ENCODE results near the gene COMP.

The COMP gene

GRCh38 chr19:18772620-18773587 is 18.2 kb downstream of the COMP start:
- Histone ChIP-seq H4K20me1 (peaks cover 61% of the 10 kb centered on the region), H3K4me3 (no peak overlapping the region), H3K4me2 (no peak overlapping the region), H3K27me3 (peaks cover 22% of the 10 kb centered on the region), H3K4me1 (peaks cover 29% of the 10 kb centered on the region), H3K36me3 (peaks cover 17% of the 10 kb centered on the region; the same call in 1 of the 2 replicates), H3K9me3 (no peaks in the 10 kb centered on the region), H3K9ac (no peak overlapping the region), H3K27ac (no peak overlapping the region)
- TF ChIP-seq Cebpa-rat (IDR thresholded peaks at IDR 0.05), result no peak

- Histone ChIP-seq H3K4me2 (peak overlapping the region; percentile 47), H3K27ac (no peak overlapping the region), H4K20me1 (peaks cover 52% of the 10 kb centered on the region), H3K4me3 (no peak overlapping the region), H3K27me3 (peaks cover 9% of the 10 kb centered on the region), H3K9me3 (no peaks in the 10 kb centered on the region), H3K36me3 (peaks cover 17% of the 10 kb centered on the region; the same call in 1 of the 2 replicates), H3K4me1 (peaks cover 34% of the 10 kb centered on the region), H3K9ac (no peak overlapping the region)
- TF ChIP-seq Cebpa-rat (IDR thresholded peaks at IDR 0.05), result no peak
Measured at GRCh38 chr19:18771328-18772242, 19.5 kb downstream of the COMP start.

GRCh38 chr19:18770663-18771327 is 20.3 kb downstream of the COMP start:
- peaks cover 37% of the 10 kb centered on the region for H3K4me1 ChIP-seq
- TF ChIP-seq Cebpa-rat (IDR thresholded peaks at IDR 0.05), result no peak
- H3K9me3 ChIP-seq, result no peaks in the 10 kb centered on the region
- peaks cover 44% of the 10 kb centered on the region for H4K20me1 ChIP-seq
- peaks cover 14% of the 10 kb centered on the region; the same call in 1 of the 2 replicates for H3K36me3 ChIP-seq
- H3K9ac ChIP-seq, result no peak overlapping the region
- no peak overlapping the region for H3K27ac ChIP-seq
- no peak overlapping the region for H3K4me3 ChIP-seq
- H3K27me3 ChIP-seq, result peaks cover 1% of the 10 kb centered on the region; the same call in 1 of the 2 replicates
- H3K4me2 ChIP-seq, result peak overlapping the region; percentile 47

- H3K4me3 ChIP-seq, result no peak overlapping the region
Measured at GRCh38 chr19:18769989-18770528, 21.0 kb downstream of the COMP start.

GRCh38 chr19:18768997-18769891 is 21.9 kb downstream of the COMP start:
- Histone ChIP-seq H3K4me1 (peaks cover 53% of the 10 kb centered on the region), H3K9me3 (no peaks in the 10 kb centered on the region), H3K4me2 (peak overlapping the region; percentile 25; the same call in 1 of the 2 replicates), H4K20me1 (peaks cover 41% of the 10 kb centered on the region), H3K9ac (no peak overlapping the region), H3K27ac (no peak overlapping the region), H3K27me3 (no peaks in the 10 kb centered on the region), H3K4me3 (no peak overlapping the region), H3K36me3 (peaks cover 10% of the 10 kb centered on the region; the same call in 1 of the 2 replicates)
- no peak for TF ChIP-seq Cebpa-rat (IDR thresholded peaks at IDR 0.05)

More at GRCh38 chr19:18769989-18770528, 21.0 kb downstream of the COMP start:
- Histone ChIP-seq H3K27me3 (no peaks in the 10 kb centered on the region), H3K4me2 (no peak overlapping the region), H3K9ac (no peak overlapping the region), H4K20me1 (peaks cover 41% of the 10 kb centered on the region), H3K27ac (no peak overlapping the region), H3K36me3 (peaks cover 10% of the 10 kb centered on the region; the same call in 1 of the 2 replicates), H3K9me3 (no peaks in the 10 kb centered on the region), H3K4me1 (peaks cover 45% of the 10 kb centered on the region)
- no peak for TF ChIP-seq Cebpa-rat (IDR thresholded peaks at IDR 0.05)

GRCh38 chr19:18768046-18768771 is 22.9 kb downstream of the COMP start:
- H4K20me1 ChIP-seq, result peaks cover 36% of the 10 kb centered on the region
- no peak overlapping the region for H3K4me3 ChIP-seq
- peaks cover 10% of the 10 kb centered on the region; the same call in 1 of the 2 replicates for H3K36me3 ChIP-seq
- H3K27me3 ChIP-seq, result no peaks in the 10 kb centered on the region
- no peak overlapping the region for H3K9ac ChIP-seq
- H3K27ac ChIP-seq, result no peak overlapping the region
- no peak for TF ChIP-seq Cebpa-rat (IDR thresholded peaks at IDR 0.05)
- H3K4me2 ChIP-seq, result peak overlapping the region; percentile 33
- peaks cover 63% of the 10 kb centered on the region for H3K4me1 ChIP-seq
- no peaks in the 10 kb centered on the region for H3K9me3 ChIP-seq

GRCh38 chr19:18765224-18765623 is 25.9 kb downstream of the COMP start:
- H3K4me3 ChIP-seq, result peak overlapping the region; percentile 43
- H4K20me1 ChIP-seq, result peaks cover 19% of the 10 kb centered on the region; the same call in 1 of the 2 replicates
- TF ChIP-seq Cebpa-rat (IDR thresholded peaks at IDR 0.05), result no peak
- peaks cover 80% of the 10 kb centered on the region for H3K4me1 ChIP-seq
- peaks cover 10% of the 10 kb centered on the region; the same call in 1 of the 2 replicates for H3K36me3 ChIP-seq
- H3K9me3 ChIP-seq, result no peaks in the 10 kb centered on the region
- H3K27ac ChIP-seq, result peak overlapping the region; percentile 92
- peak overlapping the region; percentile 75 for H3K9ac ChIP-seq
- H3K4me2 ChIP-seq, result peak overlapping the region; percentile 92
- no peaks in the 10 kb centered on the region for H3K27me3 ChIP-seq
